Neural progenitor cell (in vitro differentiated cells): ENCODE measurements around the gene MAPK9. TPM values are rescaled to one million over a fixed set of nuclear protein-coding genes. Genes with fewer than 3 reads are reported as not detected.
A peak's percentile ranks its signal among the peaks of the same experiment; 100 is the strongest.

ENCODE experiments used
- DNase-seq: peaks from one replicate; pipeline ENCODE4 v3.0.0-alpha.2; 2016; ENCODE audit warnings: low spot score
- H2AFZ ChIP-seq: fragments of 200-600 bp; sonication (generic); replicated peaks from 2 replicates; pipeline ENCODE4 v1.6.1; 2016; ENCODE audit warnings: antibody characterized with exemption
- H3F3A ChIP-seq: fragments of 200-600 bp; sonication (generic); 2 replicates; pipeline ENCODE4 v1.6.1; 2016; ENCODE audit warnings: antibody characterized with exemption, low read depth
- H3K27ac ChIP-seq: fragments of 200-600 bp; sonication (generic); 2 replicates; pipeline ENCODE4 v1.5.1; 2016; ENCODE audit warnings: mild to moderate bottlenecking
- H3K27me3 ChIP-seq: fragments of 200-600 bp; sonication (generic); 2 replicates; pipeline ENCODE4 v1.6.1; 2016; ENCODE audit warnings: mild to moderate bottlenecking, moderate library complexity
- H3K36me3 ChIP-seq: fragments of 200-600 bp; sonication (generic); 2 replicates; pipeline ENCODE4 v1.5.1; 2016
- H3K4me1 ChIP-seq: fragments of 200-600 bp; sonication (generic); 2 replicates; pipeline ENCODE4 v1.6.1; 2016; ENCODE audit warnings: mixed run types
- H3K4me2 ChIP-seq: fragments of 200-600 bp; sonication (generic); 2 replicates; pipeline ENCODE4 v1.6.1; 2016
- H3K4me3 ChIP-seq: fragments of 200-600 bp; sonication (generic); 2 replicates; pipeline ENCODE4 v1.5.1; 2016
- H3K79me2 ChIP-seq: fragments of 200-600 bp; sonication (generic); 2 replicates; pipeline ENCODE4 v1.6.1; 2016; ENCODE audit warnings: low read depth
- H3K9ac ChIP-seq: fragments of 200-600 bp; sonication (generic); 2 replicates; pipeline ENCODE4 v1.6.1; 2016
- H3K9me3 ChIP-seq: fragments of 200-600 bp; sonication (generic); 2 replicates; pipeline ENCODE4 v1.5.1; 2016; ENCODE audit warnings: low read depth
- H4K20me1 ChIP-seq: fragments of 200-600 bp; sonication (generic); 2 replicates; pipeline ENCODE4 v1.6.1; 2016; ENCODE audit warnings: low read depth
- H3K27ac Mint-ChIP-seq: 3 replicates; pipeline ENCODE4 v1.8.0; 2021; ENCODE audit warnings: mixed read lengths
- H3K27me3 Mint-ChIP-seq: 2 replicates; pipeline ENCODE4 v1.8.0; 2022; ENCODE audit warnings: low read depth, mild to moderate bottlenecking, inconsistent platforms, moderate library complexity, mixed read lengths; ENCODE audit not compliant: insufficient read depth
- H3K36me3 Mint-ChIP-seq: 3 replicates; pipeline ENCODE4 v1.8.0; 2021; ENCODE audit warnings: mixed read lengths
- H3K4me1 Mint-ChIP-seq: 3 replicates; pipeline ENCODE4 v1.8.0; 2021; ENCODE audit warnings: mixed read lengths
- H3K4me3 Mint-ChIP-seq: 3 replicates; pipeline ENCODE4 v1.8.0; 2021; ENCODE audit warnings: mild to moderate bottlenecking, moderate library complexity, mixed read lengths
- H3K9me3 Mint-ChIP-seq: 3 replicates; pipeline ENCODE4 v1.8.0; 2020; ENCODE audit warnings: mixed read lengths
- CTCF ChIP-seq: fragments of 200-600 bp; sonication (generic); IDR thresholded peaks from 2 replicates; pipeline ENCODE4 v1.5.1; 2017; ENCODE audit warnings: antibody characterized with exemption, mild to moderate bottlenecking
- EZH2 ChIP-seq: fragments of 200-600 bp; sonication (generic); IDR thresholded peaks from 2 replicates; pipeline ENCODE4 v1.6.1; 2017; ENCODE audit warnings: antibody characterized with exemption, mild to moderate bottlenecking, moderate library complexity
- EZH2phosphoT487 ChIP-seq: fragments of 200-600 bp; sonication (generic); IDR thresholded peaks from 2 replicates; pipeline ENCODE4 v1.6.1; 2017; ENCODE audit warnings: antibody characterized with exemption
- total RNA-seq: library from RNA; depleted of rRNA; stranded (reverse); fragments of >200 nt; gene quantifications from 2 replicates; pipeline ENCODE4 v1.2.3, GENCODE V29; 2015; ENCODE audit warnings: low replicate concordance

The MAPK9 gene
- total RNA-seq, 1 donor from 2014 or later, result 40.6 TPM

GRCh38 chr5:180289966-180290365 is 1.9 kb downstream of the MAPK9 start:
- Mint-ChIP-seq H3K27me3 (peaks cover 12% of the 10 kb centered on the region), H3K4me3 (peak overlapping the region; percentile 86), H3K36me3 (peaks cover 41% of the 10 kb centered on the region), H3K9me3 (peaks cover 22% of the 10 kb centered on the region), H3K4me1 (peaks cover 20% of the 10 kb centered on the region), H3K27ac (peak overlapping the region; percentile 6)
- TF ChIP-seq CTCF, result no peak
- TF ChIP-seq EZH2, result no peak
- TF ChIP-seq EZH2phosphoT487, result no peak
- H3K9ac ChIP-seq, result no peak overlapping the region
- H3K4me2 ChIP-seq, result no peak overlapping the region
- no peak overlapping the region for H3K27ac ChIP-seq
- H3F3A ChIP-seq, result peaks cover 17% of the 10 kb centered on the region
- no peak overlapping the region for H2AFZ ChIP-seq
- no peaks in the 10 kb centered on the region for H3K9me3 ChIP-seq
- DNase-seq, result no peak
- peaks cover 44% of the 10 kb centered on the region for H4K20me1 ChIP-seq
- H3K27me3 ChIP-seq, result no peaks in the 10 kb centered on the region
- no peak overlapping the region for H3K4me3 ChIP-seq
- H3K79me2 ChIP-seq, result peaks cover 47% of the 10 kb centered on the region
- peaks cover 5% of the 10 kb centered on the region for H3K4me1 ChIP-seq
- no peaks in the 10 kb centered on the region for H3K36me3 ChIP-seq

GRCh38 chr5:180289433-180289832 is 2.5 kb downstream of the MAPK9 start:
- H4K20me1 ChIP-seq, result peaks cover 44% of the 10 kb centered on the region
- H3K4me1 ChIP-seq, result peaks cover 5% of the 10 kb centered on the region
- DNase-seq, result no peak
- no peaks in the 10 kb centered on the region for H3K9me3 ChIP-seq
- H3K79me2 ChIP-seq, result peaks cover 47% of the 10 kb centered on the region
- peaks cover 42% of the 10 kb centered on the region for H3K36me3 Mint-ChIP-seq
- no peaks in the 10 kb centered on the region for H3K27me3 ChIP-seq
- H2AFZ ChIP-seq, result no peak overlapping the region
- peaks cover 27% of the 10 kb centered on the region for H3K9me3 Mint-ChIP-seq
- H3K4me3 Mint-ChIP-seq, result peak overlapping the region; percentile 24
- no peak overlapping the region for H3K9ac ChIP-seq
- H3K27me3 Mint-ChIP-seq, result peaks cover 10% of the 10 kb centered on the region
- TF ChIP-seq EZH2 (no peak), EZH2phosphoT487 (no peak), CTCF (no peak)
- no peak overlapping the region for H3K27ac Mint-ChIP-seq
- no peaks in the 10 kb centered on the region for H3K36me3 ChIP-seq
- no peak overlapping the region for H3K4me3 ChIP-seq
- H3F3A ChIP-seq, result peaks cover 17% of the 10 kb centered on the region
- H3K4me1 Mint-ChIP-seq, result peaks cover 20% of the 10 kb centered on the region
- no peak overlapping the region for H3K4me2 ChIP-seq
- H3K27ac ChIP-seq, result no peak overlapping the region

- no peak overlapping the region for H3K4me3 ChIP-seq
- H3K27me3 ChIP-seq, result no peaks in the 10 kb centered on the region
- no peak overlapping the region for H3K9ac ChIP-seq
- no peak overlapping the region for H3K27ac ChIP-seq
- DNase-seq, result no peak
- peaks cover 48% of the 10 kb centered on the region for H3K36me3 Mint-ChIP-seq
- H4K20me1 ChIP-seq, result peaks cover 31% of the 10 kb centered on the region
- TF ChIP-seq EZH2phosphoT487, result no peak
- TF ChIP-seq EZH2, result no peak
- no peak for TF ChIP-seq CTCF
- H3K4me3 Mint-ChIP-seq, result no peak overlapping the region
- H2AFZ ChIP-seq, result no peak overlapping the region
- no peaks in the 10 kb centered on the region for H3K9me3 ChIP-seq
- peaks cover 5% of the 10 kb centered on the region for H3K4me1 ChIP-seq
- peaks cover 34% of the 10 kb centered on the region for H3K9me3 Mint-ChIP-seq
- peaks cover 12% of the 10 kb centered on the region for H3F3A ChIP-seq
- no peak overlapping the region for H3K4me2 ChIP-seq
- peaks cover 10% of the 10 kb centered on the region for H3K27me3 Mint-ChIP-seq
- peaks cover 47% of the 10 kb centered on the region for H3K79me2 ChIP-seq
- H3K4me1 Mint-ChIP-seq, result peaks cover 10% of the 10 kb centered on the region
- H3K36me3 ChIP-seq, result no peaks in the 10 kb centered on the region
- no peak overlapping the region for H3K27ac Mint-ChIP-seq
Measured at GRCh38 chr5:180287868-180288267, 4.0 kb downstream of the MAPK9 start.
